ENCODE measurements around the gene SPOCK1.

The SPOCK1 gene

DNA sequence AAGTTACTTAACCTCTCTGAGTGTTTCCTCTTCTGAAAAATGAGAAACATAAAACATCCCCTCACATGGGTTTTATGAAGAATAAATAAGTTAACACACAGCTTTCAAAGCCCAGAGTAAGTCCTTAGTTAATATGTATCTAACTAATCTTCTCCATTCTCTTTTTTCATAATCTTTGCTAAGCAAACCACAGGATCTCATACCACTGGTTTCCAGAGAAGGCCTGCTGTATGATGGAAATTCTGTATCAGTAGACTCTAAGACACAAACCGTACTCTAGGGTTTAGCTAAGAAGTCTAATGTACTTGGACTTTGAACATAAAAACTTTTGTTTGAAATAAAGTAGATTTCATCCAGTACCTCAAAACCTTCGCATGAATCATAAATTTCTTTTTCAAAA is 307.9 kb downstream of the SPOCK1 start:
- no peak overlapping the region for H3K4me3 ChIP-seq (ENCODE audit: control insufficient read depth, low read depth, low read length)
- DNase-seq (ENCODE audit: low read depth), result no peak
- TF ChIP-seq, protein P1, sequence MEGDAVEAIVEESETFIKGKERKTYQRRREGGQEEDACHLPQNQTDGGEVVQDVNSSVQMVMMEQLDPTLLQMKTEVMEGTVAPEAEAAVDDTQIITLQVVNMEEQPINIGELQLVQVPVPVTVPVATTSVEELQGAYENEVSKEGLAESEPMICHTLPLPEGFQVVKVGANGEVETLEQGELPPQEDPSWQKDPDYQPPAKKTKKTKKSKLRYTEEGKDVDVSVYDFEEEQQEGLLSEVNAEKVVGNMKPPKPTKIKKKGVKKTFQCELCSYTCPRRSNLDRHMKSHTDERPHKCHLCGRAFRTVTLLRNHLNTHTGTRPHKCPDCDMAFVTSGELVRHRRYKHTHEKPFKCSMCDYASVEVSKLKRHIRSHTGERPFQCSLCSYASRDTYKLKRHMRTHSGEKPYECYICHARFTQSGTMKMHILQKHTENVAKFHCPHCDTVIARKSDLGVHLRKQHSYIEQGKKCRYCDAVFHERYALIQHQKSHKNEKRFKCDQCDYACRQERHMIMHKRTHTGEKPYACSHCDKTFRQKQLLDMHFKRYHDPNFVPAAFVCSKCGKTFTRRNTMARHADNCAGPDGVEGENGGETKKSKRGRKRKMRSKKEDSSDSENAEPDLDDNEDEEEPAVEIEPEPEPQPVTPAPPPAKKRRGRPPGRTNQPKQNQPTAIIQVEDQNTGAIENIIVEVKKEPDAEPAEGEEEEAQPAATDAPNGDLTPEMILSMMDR (IDR thresholded peaks at IDR 0.05; ENCODE audit: control insufficient read depth, insufficient read depth, low read depth, low read length, missing control alignments), result no peak

GRCh38 chr5:137190441-137190840 is 308.7 kb downstream of the SPOCK1 start:
- DNase-seq (ENCODE audit: low read depth), result peak; percentile 31
- H3K4me3 ChIP-seq (ENCODE audit: control insufficient read depth, low read depth, low read length), result no peak overlapping the region
- TF ChIP-seq, protein P1 (IDR thresholded peaks at IDR 0.05; ENCODE audit: control insufficient read depth, insufficient read depth, low read depth, low read length, missing control alignments), result no peak

GRCh38 chr5:137190031-137190430 is 309.1 kb downstream of the SPOCK1 start:
- DNase-seq (ENCODE audit: low read depth), result peak; percentile 25
- no peak overlapping the region for H3K4me3 ChIP-seq (ENCODE audit: control insufficient read depth, low read depth, low read length)
- TF ChIP-seq, protein P1 (IDR thresholded peaks at IDR 0.05; ENCODE audit: control insufficient read depth, insufficient read depth, low read depth, low read length, missing control alignments), result no peak

DNA sequence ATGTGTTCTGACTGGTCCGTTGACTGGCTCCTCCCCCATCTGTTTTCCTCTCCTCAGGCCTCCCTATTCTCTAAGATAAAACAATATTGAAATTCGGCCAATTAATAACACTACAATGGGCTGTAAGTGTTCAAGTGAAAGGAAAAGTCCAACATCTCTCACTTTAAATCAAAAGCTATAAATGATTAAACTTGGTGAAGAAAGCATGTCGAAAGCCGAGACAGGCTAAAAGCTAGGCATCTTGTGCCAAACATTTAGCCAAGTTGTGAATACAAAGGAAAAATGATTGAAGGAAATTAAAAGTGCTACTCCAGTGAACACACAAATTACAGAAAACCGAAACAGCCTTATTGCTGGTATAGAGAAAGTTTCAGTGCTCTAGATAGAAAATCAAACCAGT is 310.6 kb downstream of the SPOCK1 start:
- no peak for DNase-seq (ENCODE audit: low read depth)
- H3K4me3 ChIP-seq (ENCODE audit: control insufficient read depth, low read depth, low read length), result no peak overlapping the region
- TF ChIP-seq, protein P1 (IDR thresholded peaks at IDR 0.05; ENCODE audit: control insufficient read depth, insufficient read depth, low read depth, low read length, missing control alignments), result no peak

DNA sequence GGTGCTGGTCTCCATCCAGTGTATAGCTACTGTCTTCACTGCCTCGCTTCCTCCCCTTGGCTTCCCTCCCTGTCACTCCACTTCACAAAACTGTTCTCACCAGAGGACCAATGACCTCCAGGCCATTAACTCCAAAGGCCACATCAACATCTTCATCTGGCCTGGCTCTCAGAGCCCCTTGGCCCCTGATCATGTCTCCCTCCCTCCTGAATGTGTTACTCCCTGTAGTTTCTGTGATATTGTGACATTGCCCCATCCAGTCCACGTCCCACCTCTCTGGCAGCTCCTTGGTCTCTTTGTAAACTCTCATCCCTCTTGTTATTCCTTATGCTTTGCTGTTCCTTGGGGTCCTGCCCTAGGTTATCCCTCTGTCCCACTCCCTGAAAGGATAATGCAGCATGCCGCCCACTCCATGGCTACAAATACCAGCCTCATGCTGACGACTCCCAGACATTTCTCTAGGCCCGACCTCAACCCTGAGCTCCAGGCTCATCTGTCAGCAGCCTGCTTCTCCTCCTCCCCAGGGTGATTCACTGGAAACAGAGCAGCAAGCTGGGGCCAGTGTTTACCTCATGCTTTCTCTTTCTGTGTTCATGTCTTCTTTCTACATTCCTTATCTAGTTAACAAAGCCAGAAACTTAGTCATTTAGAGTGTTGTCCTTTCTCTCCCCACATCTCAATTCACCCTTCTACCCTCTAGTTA is 312.2 kb downstream of the SPOCK1 start:
- no peak overlapping the region for H3K4me3 ChIP-seq (ENCODE audit: control insufficient read depth, low read depth, low read length)
- peak; percentile 56 for DNase-seq (ENCODE audit: low read depth)
- TF ChIP-seq, protein P1 (IDR thresholded peaks at IDR 0.05; ENCODE audit: control insufficient read depth, insufficient read depth, low read depth, low read length, missing control alignments), result no peak

DNA sequence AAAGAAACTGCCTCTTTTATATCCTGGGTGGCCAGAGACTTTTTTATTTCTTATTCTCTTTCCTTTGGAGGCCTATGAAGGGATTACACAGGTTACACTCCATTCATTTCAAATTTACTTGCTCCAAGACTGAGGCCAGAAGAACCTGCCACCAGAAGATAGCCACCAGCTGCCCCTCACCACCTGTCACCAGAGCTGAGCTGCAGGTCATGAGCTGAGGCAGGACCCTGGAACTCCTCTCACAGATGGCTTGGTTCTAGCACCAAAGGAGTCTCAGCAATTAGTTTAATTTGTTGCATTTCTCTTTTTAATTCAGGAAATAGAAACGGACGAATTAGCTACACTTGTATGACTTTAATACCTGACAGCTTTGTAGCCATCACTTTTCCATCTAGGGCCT is 313.9 kb downstream of the SPOCK1 start:
- DNase-seq (ENCODE audit: low read depth), result no peak
- no peak overlapping the region for H3K4me3 ChIP-seq (ENCODE audit: control insufficient read depth, low read depth, low read length)
- TF ChIP-seq, protein P1 (IDR thresholded peaks at IDR 0.05; ENCODE audit: control insufficient read depth, insufficient read depth, low read depth, low read length, missing control alignments), result no peak
